DND-41 (cell line): ENCODE measurements around the gene ETDB.

Experiments used
- EZH2 ChIP-seq: IDR thresholded peaks from 3 replicates; pipeline ENCODE4 v1.6.1; 2012; ENCODE audit warnings: borderline replicate concordance, low read depth, mild to moderate bottlenecking, moderate library complexity, low read length, inconsistent platforms; ENCODE audit not compliant: severe bottlenecking
- TF ChIP-seq, protein P1 (sequence below): IDR thresholded peaks from 2 replicates; pipeline ENCODE4 v1.5.1; 2012; ENCODE audit warnings: borderline replicate concordance, low read length, moderate library complexity, mild to moderate bottlenecking; ENCODE audit not compliant: poor library complexity, severe bottlenecking; ENCODE audit errors: extremely low read depth

GRCh38 chrX:135081693-135082404 lies 38.5 kb downstream of the ETDB start:
- no peak for TF ChIP-seq EZH2
- TF ChIP-seq, protein P1, sequence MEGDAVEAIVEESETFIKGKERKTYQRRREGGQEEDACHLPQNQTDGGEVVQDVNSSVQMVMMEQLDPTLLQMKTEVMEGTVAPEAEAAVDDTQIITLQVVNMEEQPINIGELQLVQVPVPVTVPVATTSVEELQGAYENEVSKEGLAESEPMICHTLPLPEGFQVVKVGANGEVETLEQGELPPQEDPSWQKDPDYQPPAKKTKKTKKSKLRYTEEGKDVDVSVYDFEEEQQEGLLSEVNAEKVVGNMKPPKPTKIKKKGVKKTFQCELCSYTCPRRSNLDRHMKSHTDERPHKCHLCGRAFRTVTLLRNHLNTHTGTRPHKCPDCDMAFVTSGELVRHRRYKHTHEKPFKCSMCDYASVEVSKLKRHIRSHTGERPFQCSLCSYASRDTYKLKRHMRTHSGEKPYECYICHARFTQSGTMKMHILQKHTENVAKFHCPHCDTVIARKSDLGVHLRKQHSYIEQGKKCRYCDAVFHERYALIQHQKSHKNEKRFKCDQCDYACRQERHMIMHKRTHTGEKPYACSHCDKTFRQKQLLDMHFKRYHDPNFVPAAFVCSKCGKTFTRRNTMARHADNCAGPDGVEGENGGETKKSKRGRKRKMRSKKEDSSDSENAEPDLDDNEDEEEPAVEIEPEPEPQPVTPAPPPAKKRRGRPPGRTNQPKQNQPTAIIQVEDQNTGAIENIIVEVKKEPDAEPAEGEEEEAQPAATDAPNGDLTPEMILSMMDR = no peak
